CD4-positive, alpha-beta T cell treated with Interleukin-2 at 100 ng/mL for 4 hours (primary cell): Measurements from ENCODE around the gene ZNF385D.

Source experiments
- DNase-seq: peaks from one replicate; pipeline ENCODE4 v3.0.0-alpha.2; 2020; ENCODE audit warnings: low spot score

The ZNF385D gene

DNA sequence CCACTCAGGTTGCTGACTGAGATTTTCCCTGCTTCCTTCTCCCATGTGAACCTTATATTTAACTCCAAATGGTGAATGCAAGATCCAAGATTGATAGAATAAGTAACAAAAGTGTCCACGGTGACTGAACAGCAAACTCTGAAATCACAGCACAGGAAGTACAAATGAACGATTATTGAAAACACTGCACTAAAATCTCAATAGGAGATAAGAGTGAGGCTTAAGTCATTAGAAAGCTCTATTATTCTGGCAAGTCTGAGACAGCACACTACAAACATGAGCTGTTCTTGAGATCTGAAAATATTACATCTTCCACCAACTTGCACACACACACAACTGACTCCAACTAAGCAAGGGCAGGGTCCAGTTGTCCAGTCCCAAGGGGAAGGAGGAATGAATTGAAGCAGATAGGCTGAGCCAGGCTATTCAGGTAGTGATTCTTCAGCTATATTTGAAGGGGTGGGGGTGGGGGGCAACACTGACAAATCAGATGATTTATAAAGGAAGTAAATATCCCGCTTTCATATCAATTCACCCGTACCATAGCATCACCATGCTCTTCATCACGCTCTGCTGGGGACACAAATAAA is 2.9 kb downstream of the ZNF385D start:
- DNase-seq: no peak

DNA sequence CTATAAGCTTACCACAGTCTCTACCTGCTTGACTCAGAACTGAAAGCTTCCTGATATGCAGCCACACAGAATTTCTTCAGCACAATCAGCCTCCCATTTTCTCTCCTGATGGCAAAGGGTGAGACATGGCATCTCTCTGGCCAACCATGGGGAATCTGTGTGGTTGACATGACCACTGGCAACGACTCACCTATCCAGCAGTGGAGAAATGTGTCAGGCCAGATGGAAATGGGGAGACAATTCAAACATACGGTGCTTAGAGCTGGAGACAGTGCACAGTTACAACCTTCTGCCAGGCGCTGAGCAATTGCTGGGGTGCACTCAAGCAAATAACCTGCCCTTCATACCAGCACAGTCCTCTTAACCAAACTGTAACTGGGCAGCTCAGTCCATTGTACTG is 3.6 kb downstream of the ZNF385D start:
- no peak for DNase-seq

GRCh38 chr3:21745966-21746365 is 5.0 kb downstream of the ZNF385D start:
- no peak for DNase-seq

- no peak for DNase-seq
Observed at GRCh38 chr3:21744793-21745192, 6.2 kb downstream of the ZNF385D start.

DNA sequence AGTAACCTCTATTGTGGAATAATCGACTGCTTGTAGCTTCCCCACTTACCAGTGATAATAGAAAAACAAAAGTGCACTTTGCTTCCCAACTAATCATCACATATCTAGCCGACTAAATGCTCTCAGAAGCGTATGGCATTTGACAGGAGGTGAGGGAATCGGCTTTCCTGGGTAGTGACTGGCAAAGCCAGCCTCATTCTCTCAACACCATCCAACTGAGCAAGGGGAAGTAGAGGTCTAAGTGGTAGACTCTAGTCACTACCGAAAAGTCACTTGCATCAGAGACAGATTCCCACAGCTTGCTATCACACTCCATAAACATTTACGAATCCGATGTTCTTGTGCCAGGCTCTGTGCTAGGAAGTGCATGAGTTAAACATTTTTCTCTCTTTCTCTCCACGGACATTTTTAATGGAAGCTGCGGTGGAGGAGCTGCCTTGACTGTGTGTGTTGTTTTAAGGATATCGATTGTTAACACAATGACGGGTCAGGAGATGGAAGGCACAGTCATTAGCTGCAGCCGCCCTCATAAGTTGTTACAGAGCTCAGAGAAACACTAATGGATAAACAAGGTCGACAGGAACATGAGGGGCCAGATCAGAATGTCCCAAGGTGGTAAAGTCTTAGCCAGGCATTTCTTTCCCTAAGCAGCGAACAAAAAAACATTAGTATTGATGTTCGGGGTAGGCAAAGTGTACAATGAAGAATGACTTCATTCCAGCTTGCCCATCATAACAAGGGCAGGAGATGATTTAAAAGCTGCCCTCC is 11.9 kb downstream of the ZNF385D start:
- no peak for DNase-seq

- no peak for DNase-seq
Observed at GRCh38 chr3:21738283-21738682, 12.7 kb downstream of the ZNF385D start.

GRCh38 chr3:21734746-21735145 is 16.3 kb downstream of the ZNF385D start:
- no peak for DNase-seq

DNA sequence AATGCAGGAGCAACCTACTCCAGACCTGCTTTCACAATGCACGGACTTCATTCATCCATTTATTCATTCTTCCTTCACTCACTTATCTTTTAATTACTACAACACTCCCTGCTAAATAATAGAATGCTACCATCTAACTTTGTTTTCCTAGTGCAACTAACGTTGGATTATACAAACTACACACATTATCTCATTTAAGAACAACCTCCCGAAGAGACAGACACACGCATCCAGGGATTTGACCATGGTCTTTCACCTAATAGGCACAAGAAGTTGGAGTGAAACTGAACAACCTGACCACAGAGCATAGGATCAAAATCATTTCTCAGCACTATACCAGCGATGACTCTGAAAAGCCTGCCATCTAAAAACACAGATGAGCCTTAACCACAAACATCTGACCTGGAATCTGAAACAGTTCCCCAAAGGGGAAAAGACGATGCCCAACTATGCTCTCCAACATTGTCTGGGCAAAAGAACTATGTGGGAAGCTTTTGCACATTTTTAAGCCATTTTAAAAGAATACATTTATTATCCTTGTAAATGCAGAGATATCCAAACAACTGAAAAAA is 21.0 kb downstream of the ZNF385D start:
- no peak for DNase-seq

DNA sequence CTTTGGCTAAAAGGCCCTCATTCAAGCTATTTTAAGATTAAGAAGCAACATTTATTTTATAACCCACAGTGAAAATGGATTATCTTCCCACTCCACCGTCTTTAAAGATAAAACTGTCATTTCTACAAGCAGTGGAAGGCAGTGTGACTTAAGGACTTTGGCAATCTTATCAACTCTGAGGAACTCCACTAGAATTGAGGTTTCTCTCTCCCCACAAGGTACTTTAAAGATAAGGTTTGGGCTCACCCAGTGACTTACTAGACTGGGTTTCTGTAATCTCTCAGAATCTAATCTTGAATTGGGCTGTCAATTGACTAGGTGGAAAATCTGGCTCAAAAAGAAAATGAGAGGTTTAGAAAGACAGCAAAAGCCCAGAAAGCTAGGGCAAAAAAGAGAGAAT is 21.7 kb downstream of the ZNF385D start:
- no peak for DNase-seq

DNA sequence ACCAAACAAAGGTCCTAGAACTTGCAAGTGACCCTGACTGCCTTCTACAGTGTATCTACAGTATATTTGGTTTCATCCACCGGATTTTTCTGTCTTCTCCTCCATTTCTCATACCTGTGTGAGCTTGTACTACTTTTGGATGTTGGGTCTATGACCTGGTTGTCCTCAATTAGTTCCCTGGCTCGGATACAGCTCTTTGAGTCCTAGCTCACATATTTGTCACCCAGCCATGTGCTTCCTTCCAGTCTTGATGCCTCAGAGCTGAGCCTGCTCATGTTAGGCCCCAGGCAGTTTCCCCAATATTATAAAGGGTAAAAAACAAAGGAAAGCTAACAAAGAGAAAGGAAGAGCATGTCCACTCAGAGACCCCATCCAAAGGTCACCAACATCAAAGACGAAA is 28.2 kb downstream of the ZNF385D start:
- DNase-seq: no peak

DNA sequence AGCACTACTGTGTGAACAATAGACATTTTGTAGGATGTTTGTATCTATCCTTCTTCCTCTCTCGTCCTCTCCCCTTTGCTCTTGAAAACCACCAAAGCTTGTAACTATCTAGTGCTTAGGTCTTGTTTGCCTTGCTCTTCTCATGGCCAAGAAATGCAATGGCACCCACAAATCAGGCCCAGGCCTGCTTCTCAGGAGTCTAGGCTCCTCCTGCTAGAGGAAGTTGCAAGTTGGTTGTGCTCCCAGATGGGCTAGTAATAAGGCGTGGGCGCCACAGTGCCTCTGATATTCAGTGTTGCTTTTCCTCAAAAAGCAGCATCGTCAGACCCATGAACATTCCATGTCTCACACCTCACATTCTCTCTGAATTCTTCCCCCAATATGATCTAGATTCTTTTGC is 28.7 kb downstream of the ZNF385D start:
- no peak for DNase-seq

- DNase-seq: no peak
Observed at GRCh38 chr3:21718943-21719591, 31.9 kb downstream of the ZNF385D start.

GRCh38 chr3:21718161-21718765 is 32.7 kb downstream of the ZNF385D start:
- no peak for DNase-seq

DNA sequence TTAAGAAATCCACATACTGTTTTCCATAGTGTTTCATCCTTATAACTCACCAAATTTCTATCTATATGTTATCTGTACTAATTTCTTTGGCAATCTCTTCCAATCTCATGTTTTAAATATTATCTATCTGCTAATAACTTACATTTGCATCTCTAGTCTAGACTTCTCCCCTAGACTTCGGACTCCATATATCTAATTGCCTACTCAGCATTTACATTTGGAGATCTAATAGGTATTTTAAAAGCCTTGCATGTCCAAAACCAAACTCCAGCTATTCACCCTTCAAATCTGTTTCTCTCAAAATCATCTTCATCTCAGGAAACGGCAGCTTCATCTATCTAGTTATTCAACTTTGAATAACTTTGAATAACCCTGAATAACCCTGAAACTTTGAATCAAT is 35.3 kb downstream of the ZNF385D start:
- DNase-seq: no peak

GRCh38 chr3:21705769-21706168 is 45.2 kb downstream of the ZNF385D start:
- no peak for DNase-seq

DNA sequence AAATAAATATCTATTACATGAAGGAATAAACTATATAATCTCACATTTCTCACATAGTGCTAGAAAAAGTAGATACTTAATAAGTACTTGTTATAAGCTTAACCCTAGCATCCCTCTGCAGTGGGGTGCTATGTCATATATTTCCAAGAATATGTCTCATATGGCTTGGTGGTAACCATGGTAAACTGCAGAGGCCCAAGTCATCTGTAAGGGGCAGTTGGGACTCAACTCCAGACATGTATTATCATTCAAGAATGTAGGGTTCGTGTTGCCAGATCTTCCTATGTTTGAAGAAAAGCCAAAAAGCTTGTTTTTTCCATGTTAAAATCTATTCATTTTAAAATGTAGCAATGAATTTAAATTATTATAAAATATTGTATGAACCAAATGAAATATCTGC is 46.2 kb downstream of the ZNF385D start:
- no peak for DNase-seq

DNA sequence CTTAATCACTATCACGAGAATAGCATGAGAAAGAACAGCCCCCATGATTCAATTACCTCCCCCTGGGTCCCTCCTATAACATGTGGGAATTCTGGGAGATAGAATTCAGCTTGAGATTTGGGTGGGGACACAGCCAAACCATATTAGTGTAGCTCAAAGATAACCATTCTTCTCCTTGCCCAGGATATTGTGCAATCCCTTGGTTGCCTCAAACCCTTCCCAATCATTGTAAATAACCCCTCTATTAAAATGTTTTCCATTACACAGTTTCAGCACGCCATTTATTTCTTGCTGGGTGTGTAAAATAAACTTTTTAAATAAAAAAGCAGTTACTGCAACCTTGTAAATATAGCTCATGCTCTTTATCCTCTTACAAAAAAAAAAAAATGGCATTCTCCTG is 47.7 kb downstream of the ZNF385D start:
- DNase-seq: no peak

DNA sequence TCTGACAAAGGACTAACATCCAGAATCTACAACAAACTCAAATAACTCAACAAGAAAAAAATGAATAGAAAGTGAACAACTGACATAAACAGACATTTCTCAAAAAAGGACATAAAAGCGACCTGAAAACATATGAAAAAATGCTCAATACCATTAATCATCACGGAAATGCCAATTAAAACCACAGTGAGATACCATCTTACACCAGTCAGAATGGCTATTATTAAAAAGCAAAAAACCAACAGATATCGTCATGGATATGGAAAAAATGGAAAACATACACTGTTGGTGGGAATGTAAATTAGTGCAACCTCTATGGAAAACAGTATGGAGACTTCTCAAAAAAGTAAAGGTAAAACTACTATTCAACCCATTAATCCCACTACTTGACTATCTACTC is 53.3 kb downstream of the ZNF385D start:
- DNase-seq: no peak

GRCh38 chr3:21694506-21694905 is 56.5 kb downstream of the ZNF385D start:
- no peak for DNase-seq

- DNase-seq: no peak
Observed at GRCh38 chr3:21691036-21691435, 60.0 kb downstream of the ZNF385D start.

DNA sequence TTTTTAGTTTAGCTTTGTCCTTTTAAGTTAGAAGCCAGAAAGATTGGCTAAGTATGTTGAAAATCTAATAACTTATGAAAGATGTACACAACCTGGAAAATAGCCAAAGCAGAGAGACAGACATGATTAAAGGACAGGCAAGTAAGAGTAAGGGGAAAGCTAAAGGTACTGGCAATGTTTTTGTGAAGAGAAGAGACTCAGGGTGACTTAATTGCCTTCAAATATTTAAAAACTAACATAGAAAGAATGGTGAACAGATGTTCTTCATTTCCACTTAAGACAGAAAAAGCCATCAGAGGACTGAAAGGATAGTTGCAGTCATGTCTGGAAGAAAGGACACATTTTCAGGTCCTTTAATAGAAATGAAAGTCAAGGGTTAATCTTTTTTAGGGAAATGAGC is 68.8 kb downstream of the ZNF385D start:
- DNase-seq: no peak

DNA sequence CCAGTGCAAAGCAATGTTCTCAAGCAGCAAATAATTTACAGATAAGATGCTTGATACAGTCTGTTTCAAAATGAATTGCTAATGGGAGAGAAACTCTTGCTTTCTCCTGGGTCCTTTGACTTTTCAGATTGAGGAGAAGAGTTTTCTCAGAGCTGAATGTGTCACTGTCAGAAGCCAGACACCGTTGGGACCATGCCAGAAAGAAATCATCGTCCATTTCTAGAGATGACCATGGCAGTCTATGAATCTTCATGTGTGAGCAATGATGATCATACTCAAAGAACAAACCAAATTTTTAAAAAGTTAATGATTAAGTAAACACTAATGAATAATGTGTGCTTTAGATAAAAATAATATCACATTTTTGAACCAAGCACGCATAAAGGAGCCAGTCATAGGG is 77.6 kb downstream of the ZNF385D start:
- DNase-seq: no peak

DNA sequence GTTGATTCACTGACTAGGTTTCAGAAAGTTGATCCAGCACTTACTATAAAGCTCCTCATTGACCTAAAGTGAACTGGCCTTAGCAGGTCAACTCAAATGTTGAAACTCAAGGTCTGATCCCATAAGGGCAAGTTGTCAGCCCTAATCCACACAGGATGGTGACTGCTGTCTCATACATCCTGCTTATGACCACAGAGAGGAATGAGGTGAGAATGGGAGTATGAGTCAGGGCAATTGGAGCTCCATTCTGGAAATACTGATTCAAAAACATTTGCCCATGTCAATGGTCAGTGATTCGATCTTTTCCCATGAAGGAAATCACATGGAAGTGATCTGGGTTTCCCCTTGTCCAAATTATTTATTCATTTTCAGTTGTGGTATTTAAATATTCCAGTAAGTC is 78.7 kb downstream of the ZNF385D start:
- no peak for DNase-seq
